Measurements from ENCODE around the gene TK2. TPM values are rescaled to one million over a fixed set of nuclear protein-coding genes. Genes with fewer than 3 reads are reported as not detected.

Gene TK2
- total and polyA plus RNA-seq, 2 donors from 2014 or later: 31.0 to 44.2 TPM

GRCh38 chr16:66575060-66575459, 25.1 kb upstream of the TK2 start:
- H3K9me3 ChIP-seq (ENCODE audit: control insufficient read depth in 2 of 3, insufficient read depth in 1 of 3, low read length in 3 of 3): no peaks in the 10 kb centered on the region
- peaks cover 2% of the 10 kb centered on the region for H3K27me3 ChIP-seq (ENCODE audit: control insufficient read depth, insufficient read depth, low read length)
- intact Hi-C loops (cut with DNase I): no loop called here
- DNase-seq (no peak), FAIRE-seq (no peak)
- H3K4me1 ChIP-seq (ENCODE audit: control insufficient read depth in 2 of 3, insufficient read depth in 2 of 3, low read depth in 1 of 3, low read length in 3 of 3): no peaks in the 10 kb centered on the region
- no peak for TF ChIP-seq CTCF (IDR thresholded peaks at IDR 0.05; ENCODE audit: borderline replicate concordance, extremely low read depth, insufficient read depth)
- no peak overlapping the region for H3K4me3 ChIP-seq (ENCODE audit: low read length in 3 of 3)
- H3K27ac ChIP-seq (ENCODE audit: low read depth in 2 of 2, low read length in 2 of 2): no peak overlapping the region
- H3K9ac ChIP-seq (ENCODE audit: low read length in 3 of 3): no peak overlapping the region
- H3K36me3 ChIP-seq (ENCODE audit: control insufficient read depth in 2 of 3, insufficient read depth in 3 of 3, low read length in 3 of 3): no peaks in the 10 kb centered on the region

GRCh38 chr16:66574531-66574930, 24.6 kb upstream of the TK2 start:
- Histone ChIP-seq H3K4me3 (ENCODE audit: low read length in 3 of 3) (no peak overlapping the region), H3K36me3 (ENCODE audit: control insufficient read depth in 2 of 3, insufficient read depth in 3 of 3, low read length in 3 of 3) (no peaks in the 10 kb centered on the region), H3K4me1 (ENCODE audit: control insufficient read depth in 2 of 3, insufficient read depth in 2 of 3, low read depth in 1 of 3, low read length in 3 of 3) (no peaks in the 10 kb centered on the region), H3K27me3 (ENCODE audit: control insufficient read depth, insufficient read depth, low read length) (peaks cover 2% of the 10 kb centered on the region), H3K27ac (ENCODE audit: low read depth in 2 of 2, low read length in 2 of 2) (no peak overlapping the region), H3K9me3 (ENCODE audit: control insufficient read depth in 2 of 3, insufficient read depth in 1 of 3, low read length in 3 of 3) (no peaks in the 10 kb centered on the region), H3K9ac (ENCODE audit: low read length in 3 of 3) (no peak overlapping the region)
- no peak for TF ChIP-seq CTCF (IDR thresholded peaks at IDR 0.05; ENCODE audit: borderline replicate concordance, extremely low read depth, insufficient read depth)
- no peak for DNase-seq
- FAIRE-seq: no peak
- intact Hi-C loops (cut with DNase I): no loop called here

- no peaks in the 10 kb centered on the region for H3K36me3 ChIP-seq (ENCODE audit: control insufficient read depth in 2 of 3, insufficient read depth in 3 of 3, low read length in 3 of 3)
- FAIRE-seq: no peak
- no peak overlapping the region for H3K27ac ChIP-seq (ENCODE audit: low read depth in 2 of 2, low read length in 2 of 2)
- no peak for DNase-seq
- intact Hi-C loops (cut with DNase I): no loop called here
- no peaks in the 10 kb centered on the region for H3K9me3 ChIP-seq (ENCODE audit: control insufficient read depth in 2 of 3, insufficient read depth in 1 of 3, low read length in 3 of 3)
- no peak overlapping the region for H3K9ac ChIP-seq (ENCODE audit: low read length in 3 of 3)
- H3K4me1 ChIP-seq (ENCODE audit: control insufficient read depth in 2 of 3, insufficient read depth in 2 of 3, low read depth in 1 of 3, low read length in 3 of 3): no peaks in the 10 kb centered on the region
- no peak overlapping the region for H3K4me3 ChIP-seq (ENCODE audit: low read length in 3 of 3)
- H3K27me3 ChIP-seq (ENCODE audit: control insufficient read depth, insufficient read depth, low read length): peaks cover 2% of the 10 kb centered on the region
- TF ChIP-seq CTCF (IDR thresholded peaks at IDR 0.05; ENCODE audit: borderline replicate concordance, extremely low read depth, insufficient read depth): no peak
Observed at GRCh38 chr16:66574081-66574480, 24.2 kb upstream of the TK2 start.

GRCh38 chr16:66572356-66572755, 22.4 kb upstream of the TK2 start:
- H3K9ac ChIP-seq (ENCODE audit: low read length in 3 of 3): no peak overlapping the region
- FAIRE-seq (no peak), DNase-seq (no peak)
- TF ChIP-seq CTCF (IDR thresholded peaks at IDR 0.05; ENCODE audit: borderline replicate concordance, extremely low read depth, insufficient read depth): no peak
- no peaks in the 10 kb centered on the region for H3K4me1 ChIP-seq (ENCODE audit: control insufficient read depth in 2 of 3, insufficient read depth in 2 of 3, low read depth in 1 of 3, low read length in 3 of 3)
- no peak overlapping the region for H3K4me3 ChIP-seq (ENCODE audit: low read length in 3 of 3)
- intact Hi-C loops (cut with DNase I): no loop called here
- H3K27ac ChIP-seq (ENCODE audit: low read depth in 2 of 2, low read length in 2 of 2): no peak overlapping the region
- no peaks in the 10 kb centered on the region for H3K36me3 ChIP-seq (ENCODE audit: control insufficient read depth in 2 of 3, insufficient read depth in 3 of 3, low read length in 3 of 3)
- no peaks in the 10 kb centered on the region for H3K27me3 ChIP-seq (ENCODE audit: control insufficient read depth, insufficient read depth, low read length)
- H3K9me3 ChIP-seq (ENCODE audit: control insufficient read depth in 2 of 3, insufficient read depth in 1 of 3, low read length in 3 of 3): no peaks in the 10 kb centered on the region

All from kidney (tissue), 14 donors.